Breast epithelium (tissue), 3 donors: ENCODE results near the gene AP1AR.

Experiments used
- POLR2A ChIP-seq: fragments of 450-650 bp; IDR thresholded peaks from one replicate; pipeline ENCODE4 v1.6.1; 2016; ENCODE audit warnings: antibody characterized with exemption, mild to moderate bottlenecking, moderate library complexity
- POLR2AphosphoS5 ChIP-seq, 3 donors: sonication (generic); formaldehyde crosslinking; IDR thresholded peaks; one replicate each; pipeline ENCODE4 v1.6.1; 2017; ENCODE audit warnings: antibody characterized with exemption in 3 of 3
- TF ChIP-seq, protein P1 (sequence below), 3 donors: fragments of 450-650 bp; IDR thresholded peaks; one replicate each; pipeline ENCODE4 v1.5.1; 2016 to 2017; ENCODE audit warnings: antibody characterized with exemption in 3 of 3, mild to moderate bottlenecking in 3 of 3, moderate library complexity in 3 of 3

DNA sequence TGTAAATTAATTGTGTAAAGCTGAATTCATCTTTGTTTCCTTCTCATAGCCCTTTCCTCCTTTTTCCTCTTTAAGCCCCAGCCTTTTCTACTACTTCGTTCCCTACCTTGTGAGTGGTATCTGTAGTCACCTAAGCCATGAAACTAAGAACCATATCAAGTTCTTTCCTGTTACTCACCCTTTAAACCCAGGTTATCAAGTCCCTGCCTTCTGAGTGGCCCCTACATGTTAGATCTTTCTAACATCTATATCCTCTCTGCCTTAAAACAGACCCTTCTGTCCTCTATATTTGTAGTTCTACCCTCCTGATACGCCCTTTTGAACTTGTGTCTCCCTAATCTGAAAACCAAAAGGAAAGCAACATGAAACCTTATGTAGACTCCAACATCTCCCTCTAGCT lies 7.2 kb downstream of the AP1AR start:
- TF ChIP-seq POLR2A (no peak), POLR2AphosphoS5 (IDR thresholded peaks at IDR 0.05) (no peak)
- TF ChIP-seq, protein P1, sequence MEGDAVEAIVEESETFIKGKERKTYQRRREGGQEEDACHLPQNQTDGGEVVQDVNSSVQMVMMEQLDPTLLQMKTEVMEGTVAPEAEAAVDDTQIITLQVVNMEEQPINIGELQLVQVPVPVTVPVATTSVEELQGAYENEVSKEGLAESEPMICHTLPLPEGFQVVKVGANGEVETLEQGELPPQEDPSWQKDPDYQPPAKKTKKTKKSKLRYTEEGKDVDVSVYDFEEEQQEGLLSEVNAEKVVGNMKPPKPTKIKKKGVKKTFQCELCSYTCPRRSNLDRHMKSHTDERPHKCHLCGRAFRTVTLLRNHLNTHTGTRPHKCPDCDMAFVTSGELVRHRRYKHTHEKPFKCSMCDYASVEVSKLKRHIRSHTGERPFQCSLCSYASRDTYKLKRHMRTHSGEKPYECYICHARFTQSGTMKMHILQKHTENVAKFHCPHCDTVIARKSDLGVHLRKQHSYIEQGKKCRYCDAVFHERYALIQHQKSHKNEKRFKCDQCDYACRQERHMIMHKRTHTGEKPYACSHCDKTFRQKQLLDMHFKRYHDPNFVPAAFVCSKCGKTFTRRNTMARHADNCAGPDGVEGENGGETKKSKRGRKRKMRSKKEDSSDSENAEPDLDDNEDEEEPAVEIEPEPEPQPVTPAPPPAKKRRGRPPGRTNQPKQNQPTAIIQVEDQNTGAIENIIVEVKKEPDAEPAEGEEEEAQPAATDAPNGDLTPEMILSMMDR (IDR thresholded peaks at IDR 0.05) = no peak
